Large intestine (tissue), 3 donors: ENCODE data around the gene NR2F2. TPM values are rescaled to one million over a fixed set of nuclear protein-coding genes. Genes with fewer than 3 reads are reported as not detected.
A peak's percentile ranks its signal among the peaks of the same experiment; 100 is the strongest.

Source experiments
- DNase-seq, 2 donors: peaks; one replicate each; pipeline versions ENCODE4 v3.0.0 to v3.0.0-alpha.2; 2013
- H3K27ac ChIP-seq: one replicate; pipeline ENCODE4 v1.5.1; 2013; ENCODE audit warnings: low read length
- H3K27me3 ChIP-seq: 2 replicates; pipeline ENCODE4 v1.6.1; 2013; ENCODE audit warnings: low read length; ENCODE audit not compliant: control insufficient read depth, insufficient read depth
- H3K36me3 ChIP-seq: 2 replicates; pipeline ENCODE4 v1.6.1; 2013; ENCODE audit warnings: low read length; ENCODE audit not compliant: control insufficient read depth, insufficient read depth
- H3K4me1 ChIP-seq: one replicate; pipeline ENCODE4 v1.6.1; 2013; ENCODE audit warnings: low read length; ENCODE audit not compliant: control insufficient read depth, insufficient read depth
- H3K4me3 ChIP-seq: one replicate; pipeline ENCODE4 v1.5.1; 2013; ENCODE audit warnings: low read length
- H3K9me3 ChIP-seq: one replicate; pipeline ENCODE4 v1.6.1; 2013; ENCODE audit warnings: mild to moderate bottlenecking, low read depth, low read length, moderate library complexity; ENCODE audit not compliant: control insufficient read depth
- WGBS: methylation state at CpG from one replicate; pipeline ENCODE4 v1.1.5; 2013; ENCODE audit warnings: low lambda C conversion rate; ENCODE audit not compliant: insufficient coverage; 5-methylcytosine and 5-hydroxymethylcytosine counted together
- polyA plus RNA-seq: library from polyadenylated mRNA; unstranded; fragments of 120-200 nt; gene quantifications from one replicate; pipeline ENCODE4 v1.2.1, GENCODE V29; 2013

NR2F2 gene
- polyA plus RNA-seq, 1 donor: 27.7 TPM

- H3K27ac ChIP-seq: no peak overlapping the region
- H3K9me3 ChIP-seq: no peaks in the 10 kb centered on the region
- no peaks in the 10 kb centered on the region for H3K36me3 ChIP-seq
- peaks cover 16% of the 10 kb centered on the region for H3K27me3 ChIP-seq
- no peak overlapping the region for H3K4me3 ChIP-seq
- no peak for DNase-seq
- no peaks in the 10 kb centered on the region for H3K4me1 ChIP-seq
Observed at GRCh38 chr15:96314518-96314917, 16.0 kb upstream of the NR2F2 start.

DNA sequence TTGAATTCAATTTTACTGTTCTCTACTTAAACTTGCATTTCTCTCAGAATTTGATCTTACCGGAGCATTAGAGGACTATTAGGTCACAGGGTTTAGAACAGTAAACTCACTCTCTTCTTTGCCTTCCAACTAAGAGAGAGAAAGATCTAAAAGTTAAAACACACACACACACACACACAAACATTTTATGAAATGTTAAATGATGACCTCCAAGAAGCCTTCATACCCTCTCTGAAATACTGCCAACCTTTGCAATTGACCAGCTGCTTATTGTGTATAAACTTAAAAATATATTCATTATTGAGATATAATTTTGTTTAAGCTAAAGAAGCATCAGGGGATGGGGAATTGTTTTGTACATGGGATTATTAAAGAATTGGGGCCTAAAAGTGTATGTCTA lies 15.5 kb upstream of the NR2F2 start:
- no peak for DNase-seq
- H3K27ac ChIP-seq: no peak overlapping the region

DNA sequence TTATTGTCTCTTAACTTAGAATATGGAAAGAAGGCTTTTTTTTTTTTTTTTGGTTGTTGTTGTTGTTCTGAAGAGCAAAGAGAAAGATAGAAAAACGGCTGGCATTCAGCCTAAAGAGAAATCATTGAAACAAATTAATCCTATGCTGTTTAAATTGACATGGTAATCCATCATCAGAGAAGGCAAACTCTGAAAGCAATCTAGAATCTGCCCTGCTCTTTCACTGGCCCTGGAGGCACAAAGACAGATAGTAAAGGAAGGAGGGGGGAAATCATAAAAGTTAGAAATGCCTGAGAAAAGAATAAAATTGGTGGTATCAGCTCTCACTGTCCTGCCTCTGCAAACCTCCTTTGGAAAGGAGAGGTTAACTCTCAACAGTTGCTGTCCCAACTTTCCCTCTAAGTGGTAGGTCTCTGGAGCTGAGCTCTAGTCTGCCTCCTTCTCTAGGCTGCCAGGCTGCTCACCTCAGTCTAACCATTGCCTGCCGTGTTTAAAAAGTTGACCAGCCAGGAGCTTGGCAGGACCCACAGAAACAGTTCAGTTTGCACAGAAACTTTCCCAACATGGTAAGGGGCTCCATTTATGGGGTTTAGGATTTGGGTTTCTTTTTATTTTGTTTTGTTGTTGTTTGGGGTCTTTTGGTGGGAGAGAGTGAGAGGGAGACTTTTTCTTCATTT lies 13.4 kb upstream of the NR2F2 start:
- Histone ChIP-seq H3K36me3 (no peaks in the 10 kb centered on the region), H3K9me3 (no peaks in the 10 kb centered on the region), H3K27me3 (peaks cover 40% of the 10 kb centered on the region), H3K4me1 (peaks cover 4% of the 10 kb centered on the region), H3K27ac (no peak overlapping the region), H3K4me3 (no peak overlapping the region)
- WGBS: no CpG with 5 or more reads among the region's 2 CpGs
- no peak for DNase-seq

More for the DNA sequence above, 15.5 kb upstream of the NR2F2 start:
- WGBS: no CpG with 5 or more reads among the region's 1 CpG
- H3K4me3 ChIP-seq: no peak overlapping the region
- no peaks in the 10 kb centered on the region for H3K4me1 ChIP-seq
- peaks cover 19% of the 10 kb centered on the region for H3K27me3 ChIP-seq
- no peaks in the 10 kb centered on the region for H3K36me3 ChIP-seq
- H3K9me3 ChIP-seq: no peaks in the 10 kb centered on the region

- Histone ChIP-seq H3K27ac (no peak overlapping the region), H3K27me3 (peaks cover 66% of the 10 kb centered on the region), H3K4me3 (no peak overlapping the region), H3K9me3 (peaks cover 7% of the 10 kb centered on the region), H3K4me1 (peaks cover 4% of the 10 kb centered on the region), H3K36me3 (no peaks in the 10 kb centered on the region)
- 67% methylated on average over 1 of the region's 2 CpGs for WGBS
- no peak for DNase-seq
Observed at GRCh38 chr15:96320107-96320506, 10.4 kb upstream of the NR2F2 start.

DNA sequence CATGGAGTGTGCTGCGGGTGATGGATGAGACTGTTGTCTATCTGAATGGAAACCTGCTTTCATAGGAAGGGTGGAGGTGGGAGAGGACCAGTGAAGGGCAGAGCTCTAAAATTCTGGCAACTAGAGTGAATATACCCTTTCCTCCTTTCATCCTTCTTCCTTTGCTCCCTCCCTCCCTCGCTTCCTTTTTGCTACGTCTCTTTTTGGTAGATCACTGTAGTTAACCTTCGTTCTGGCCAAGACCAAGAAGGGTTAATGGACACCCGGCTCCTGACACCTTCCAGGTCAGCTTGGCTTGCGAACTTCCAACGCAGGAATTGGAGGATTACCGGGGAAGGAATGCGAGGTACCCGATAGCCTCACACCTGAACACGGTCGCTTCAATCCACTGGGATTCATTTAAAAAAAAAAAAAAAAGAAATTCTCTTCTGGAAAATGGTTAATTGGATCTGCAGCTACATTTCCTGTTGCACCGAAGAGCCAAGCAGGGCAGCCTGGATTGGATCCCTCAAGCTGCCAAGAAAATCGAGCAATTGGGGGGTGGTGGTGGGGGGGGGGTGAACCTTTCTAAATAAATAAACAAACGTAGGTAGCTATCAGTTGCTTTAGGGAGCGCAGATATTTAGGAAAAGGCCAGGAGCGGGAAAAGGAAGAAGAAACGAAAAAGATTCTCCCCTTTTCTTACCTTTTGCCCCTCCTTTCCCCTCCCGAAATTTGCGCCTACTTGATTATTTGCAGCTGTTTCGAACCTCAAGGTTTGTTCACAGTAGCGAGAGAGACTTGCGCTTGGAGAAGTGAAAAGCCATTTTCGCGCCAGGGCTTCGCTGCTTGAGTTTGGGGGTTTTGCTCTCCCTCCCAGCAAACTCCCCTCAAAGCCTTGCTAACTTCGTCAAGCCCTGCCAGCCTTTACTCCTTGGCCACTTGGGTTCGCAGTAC lies 9.5 kb upstream of the NR2F2 start:
- H3K36me3 ChIP-seq: no peaks in the 10 kb centered on the region
- peaks cover 70% of the 10 kb centered on the region for H3K27me3 ChIP-seq
- peak in 1 of 2 donors; percentile 10 for DNase-seq
- 36% methylated on average over 7 of the region's 28 CpGs for WGBS
- no peak overlapping the region for H3K27ac ChIP-seq
- peaks cover 7% of the 10 kb centered on the region for H3K9me3 ChIP-seq
- peak overlapping the region; percentile 32 for H3K4me3 ChIP-seq
- H3K4me1 ChIP-seq: peaks cover 4% of the 10 kb centered on the region

DNA sequence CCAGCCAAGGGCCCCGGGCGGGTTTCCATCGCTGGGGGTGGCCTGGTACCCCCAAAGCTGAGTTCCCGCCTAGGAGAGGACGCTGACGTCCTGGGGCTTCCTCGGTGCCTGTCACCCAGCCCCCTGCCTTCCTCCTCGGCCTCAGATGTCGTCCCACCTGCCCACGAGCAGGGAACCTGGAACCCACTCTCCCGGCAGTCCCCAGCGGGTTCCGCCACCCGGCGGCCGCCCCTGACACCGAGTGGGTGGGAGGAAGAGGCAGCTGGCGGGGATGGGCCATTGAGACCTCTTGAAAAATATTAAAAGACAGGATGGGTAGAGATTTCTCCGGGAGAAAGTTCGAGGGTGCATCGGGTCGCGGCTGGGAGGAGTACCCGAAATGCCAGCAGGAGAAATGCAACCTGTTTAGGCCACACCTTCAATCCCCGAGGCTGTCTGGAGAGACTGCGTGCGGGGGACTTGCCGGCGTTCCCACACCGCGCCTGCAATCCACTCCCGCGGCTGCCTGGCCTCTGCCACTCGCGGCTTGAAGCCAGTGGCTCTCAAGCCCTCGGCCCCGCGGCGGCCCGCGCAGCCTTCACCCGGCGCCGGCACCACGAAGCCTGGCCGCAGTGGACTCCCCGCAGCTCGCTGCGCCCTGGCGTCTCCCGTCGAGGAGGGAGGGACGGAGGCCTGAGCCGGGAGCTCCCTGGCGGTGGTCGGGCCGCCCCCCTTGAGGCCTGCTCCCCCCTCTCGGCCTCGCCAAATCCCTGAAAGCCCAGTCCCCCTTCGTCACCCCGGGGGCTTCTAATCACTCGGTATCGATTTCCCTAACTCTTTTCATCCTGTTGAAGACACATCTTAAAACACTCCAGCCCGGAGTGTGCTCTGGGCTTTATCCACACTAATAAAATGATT lies 8.6 kb upstream of the NR2F2 start:
- WGBS: no CpG with 5 or more reads among the region's 64 CpGs
- no peaks in the 10 kb centered on the region for H3K36me3 ChIP-seq
- peaks cover 6% of the 10 kb centered on the region for H3K4me1 ChIP-seq
- H3K4me3 ChIP-seq: peak overlapping the region; percentile 32
- H3K9me3 ChIP-seq: peaks cover 7% of the 10 kb centered on the region
- DNase-seq: peak in 1 of 2 donors; percentile 42
- H3K27ac ChIP-seq: no peak overlapping the region
- peaks cover 76% of the 10 kb centered on the region for H3K27me3 ChIP-seq

- Histone ChIP-seq H3K4me1 (peaks cover 6% of the 10 kb centered on the region), H3K9me3 (peaks cover 7% of the 10 kb centered on the region), H3K36me3 (no peaks in the 10 kb centered on the region), H3K27me3 (peaks cover 72% of the 10 kb centered on the region), H3K4me3 (peak overlapping the region; percentile 21), H3K27ac (no peak overlapping the region)
- WGBS: no CpG with 5 or more reads among the region's 66 CpGs
- peak in 1 of 2 donors; percentile 21 for DNase-seq
Observed at GRCh38 chr15:96322536-96323318, 7.8 kb upstream of the NR2F2 start.

- H3K4me3 ChIP-seq: no peak overlapping the region
- no peaks in the 10 kb centered on the region for H3K36me3 ChIP-seq
- peaks cover 75% of the 10 kb centered on the region for H3K27me3 ChIP-seq
- H3K27ac ChIP-seq: no peak overlapping the region
- no CpG with 5 or more reads among the region's 29 CpGs for WGBS
- peaks cover 6% of the 10 kb centered on the region for H3K4me1 ChIP-seq
- no peak for DNase-seq
- peaks cover 7% of the 10 kb centered on the region for H3K9me3 ChIP-seq
Observed at GRCh38 chr15:96323319-96324145, 7.0 kb upstream of the NR2F2 start.

DNA sequence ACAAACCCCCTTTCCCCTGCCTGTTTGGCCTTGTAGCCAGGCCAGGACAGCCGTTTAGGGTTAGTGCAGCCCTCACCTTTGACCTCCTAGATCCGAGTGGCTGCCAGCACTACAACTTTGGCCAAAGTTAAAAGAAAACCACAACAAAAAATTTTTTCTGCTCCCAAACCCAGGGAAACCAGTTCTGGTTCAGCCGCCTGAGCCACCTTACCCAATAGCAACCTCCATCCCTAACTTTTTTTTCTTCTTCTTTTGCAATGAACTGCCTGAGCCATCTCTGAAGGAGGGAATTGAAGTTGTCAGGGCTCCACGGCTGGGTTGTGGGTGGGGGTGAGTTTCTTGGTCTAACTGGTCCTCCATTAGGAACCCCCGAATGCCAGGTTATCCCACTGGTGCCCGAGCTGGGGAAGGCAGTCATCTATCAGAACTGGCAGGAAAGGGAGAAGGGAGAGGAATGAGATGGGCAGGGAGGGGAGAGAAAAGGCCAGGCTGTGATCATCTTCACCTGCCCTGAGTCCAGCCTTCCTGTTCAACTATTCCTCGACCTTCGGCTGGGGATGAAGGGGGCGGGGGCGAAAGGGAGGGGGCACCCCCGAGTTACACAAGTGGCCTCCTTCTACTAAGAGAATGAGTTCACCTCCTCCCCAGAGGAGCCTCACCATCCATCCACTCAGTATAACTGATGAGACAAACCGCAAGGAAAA lies 6.2 kb upstream of the NR2F2 start:
- Histone ChIP-seq H3K9me3 (peaks cover 7% of the 10 kb centered on the region), H3K4me3 (no peak overlapping the region), H3K36me3 (no peaks in the 10 kb centered on the region), H3K4me1 (peaks cover 6% of the 10 kb centered on the region), H3K27ac (no peak overlapping the region), H3K27me3 (peaks cover 75% of the 10 kb centered on the region)
- no CpG with 5 or more reads among the region's 12 CpGs for WGBS
- no peak for DNase-seq
